ENCODE data around the gene SDHB.

DNA sequence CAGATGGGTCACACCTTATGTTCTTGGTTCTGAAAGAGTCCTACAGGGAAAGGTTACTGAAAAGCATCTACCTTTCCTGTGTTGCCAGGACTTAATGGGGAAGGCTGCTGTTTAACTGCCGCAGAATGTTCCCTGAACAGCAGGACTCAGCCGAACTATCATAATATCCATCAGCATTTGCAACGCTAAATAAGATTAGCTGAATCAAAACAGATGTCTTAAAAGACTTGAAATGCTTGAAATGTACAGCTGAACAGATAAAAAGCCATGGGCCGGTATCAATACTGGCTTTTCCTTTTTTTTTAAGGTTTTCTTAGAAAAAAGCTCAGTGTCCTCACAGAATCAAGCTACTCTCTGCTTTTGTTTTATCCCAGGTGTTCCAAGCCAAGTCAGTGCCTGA lies 22.4 kb downstream of the SDHB start:
- TF ChIP-seq, protein P1, sequence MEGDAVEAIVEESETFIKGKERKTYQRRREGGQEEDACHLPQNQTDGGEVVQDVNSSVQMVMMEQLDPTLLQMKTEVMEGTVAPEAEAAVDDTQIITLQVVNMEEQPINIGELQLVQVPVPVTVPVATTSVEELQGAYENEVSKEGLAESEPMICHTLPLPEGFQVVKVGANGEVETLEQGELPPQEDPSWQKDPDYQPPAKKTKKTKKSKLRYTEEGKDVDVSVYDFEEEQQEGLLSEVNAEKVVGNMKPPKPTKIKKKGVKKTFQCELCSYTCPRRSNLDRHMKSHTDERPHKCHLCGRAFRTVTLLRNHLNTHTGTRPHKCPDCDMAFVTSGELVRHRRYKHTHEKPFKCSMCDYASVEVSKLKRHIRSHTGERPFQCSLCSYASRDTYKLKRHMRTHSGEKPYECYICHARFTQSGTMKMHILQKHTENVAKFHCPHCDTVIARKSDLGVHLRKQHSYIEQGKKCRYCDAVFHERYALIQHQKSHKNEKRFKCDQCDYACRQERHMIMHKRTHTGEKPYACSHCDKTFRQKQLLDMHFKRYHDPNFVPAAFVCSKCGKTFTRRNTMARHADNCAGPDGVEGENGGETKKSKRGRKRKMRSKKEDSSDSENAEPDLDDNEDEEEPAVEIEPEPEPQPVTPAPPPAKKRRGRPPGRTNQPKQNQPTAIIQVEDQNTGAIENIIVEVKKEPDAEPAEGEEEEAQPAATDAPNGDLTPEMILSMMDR (IDR thresholded peaks at IDR 0.05), result no peak
- no peak for TF ChIP-seq POLR2A (IDR thresholded peaks at IDR 0.05)

Data from uterus (tissue), 2 donors.